Suprapubic skin (tissue), 4 donors: ENCODE results near the gene MB21D2. TPM values are rescaled to one million over a fixed set of nuclear protein-coding genes. Genes with fewer than 3 reads are reported as not detected.

Experiments used
- DNase-seq, 2 donors: peaks; one replicate each; pipeline ENCODE4 v3.0.0-alpha.2; 2019; ENCODE audit warnings: low spot score in 2 of 2
- H3K27ac ChIP-seq: fragments of 200-600 bp; sonication (generic); one replicate; pipeline ENCODE4 v1.5.1; 2019
- H3K27me3 ChIP-seq: fragments of 200-600 bp; sonication (generic); one replicate; pipeline ENCODE4 v1.5.1; 2019
- H3K36me3 ChIP-seq: fragments of 200-600 bp; sonication (generic); one replicate; pipeline ENCODE4 v1.5.1; 2019
- H3K4me1 ChIP-seq: fragments of 200-600 bp; sonication (generic); one replicate; pipeline ENCODE4 v1.5.1; 2019
- H3K4me3 ChIP-seq: fragments of 200-600 bp; sonication (generic); one replicate; pipeline ENCODE4 v1.5.1; 2019; ENCODE audit warnings: mild to moderate bottlenecking
- H3K9me3 ChIP-seq: fragments of 200-600 bp; sonication (generic); one replicate; pipeline ENCODE4 v1.5.1; 2019
- CTCF ChIP-seq, 2 donors: fragments of 200-600 bp in 1 of 2; fragments of 450-650 bp in 1 of 2; sonication (generic) in 1 of 2; IDR thresholded peaks; one replicate each; pipeline ENCODE4 v1.5.1; 2016 to 2019; ENCODE audit warnings: antibody characterized with exemption in 2 of 2, mild to moderate bottlenecking in 1 of 2, moderate library complexity in 1 of 2
- EP300 ChIP-seq: sonication (generic); formaldehyde crosslinking; IDR thresholded peaks from one replicate; pipeline ENCODE4 v1.6.1; 2017; ENCODE audit warnings: antibody characterized with exemption
- POLR2A ChIP-seq, 2 donors: fragments of 450-650 bp; IDR thresholded peaks; one replicate each; pipeline ENCODE4 v1.6.1; 2017; ENCODE audit warnings: antibody characterized with exemption in 2 of 2, mild to moderate bottlenecking in 2 of 2, moderate library complexity in 2 of 2
- POLR2AphosphoS5 ChIP-seq, 3 donors: sonication (generic); formaldehyde crosslinking; IDR thresholded peaks; one replicate each; pipeline ENCODE4 v1.6.1; 2017; ENCODE audit warnings: antibody characterized with exemption in 3 of 3
- WGBS: methylation state at CpG from one replicate; pipeline ENCODE4 v1.1.5; 2018; 5-methylcytosine and 5-hydroxymethylcytosine counted together
- total RNA-seq, 4 donors: library from RNA; depleted of rRNA; stranded (reverse); fragments of >200 nt; gene quantifications; one replicate each; pipeline ENCODE4 v1.1.0, GENCODE V29; 2016

MB21D2 gene
- total RNA-seq, 4 donors from 2014 or later = 9.2 to 12.2 (median 10.7) TPM

- no peaks in the 10 kb centered on the region for H3K36me3 ChIP-seq
Measured at GRCh38 chr3:192869131-192870031, 48.3 kb downstream of the MB21D2 start.

GRCh38 chr3:192867645-192868044, 50.0 kb downstream of the MB21D2 start:
- WGBS = 95% methylated on average over 4 of the region's 4 CpGs
- DNase-seq = no peak
- TF ChIP-seq POLR2A (IDR thresholded peaks at IDR 0.05) (no peak), EP300 (no peak), CTCF (IDR thresholded peaks at IDR 0.05) (no peak), POLR2AphosphoS5 (IDR thresholded peaks at IDR 0.05) (no peak)

More at GRCh38 chr3:192869131-192870031, 48.3 kb downstream of the MB21D2 start:
- no peak for TF ChIP-seq POLR2A (IDR thresholded peaks at IDR 0.05)
- TF ChIP-seq CTCF (IDR thresholded peaks at IDR 0.05) = no peak
- TF ChIP-seq POLR2AphosphoS5 (IDR thresholded peaks at IDR 0.05) = no peak
- no peak for TF ChIP-seq EP300
- H3K27me3 ChIP-seq = no peaks in the 10 kb centered on the region
- peaks cover 25% of the 10 kb centered on the region for H3K4me1 ChIP-seq
- 66% methylated on average over 4 of the region's 4 CpGs for WGBS
- no peaks in the 10 kb centered on the region for H3K9me3 ChIP-seq
- H3K27ac ChIP-seq = no peak overlapping the region
- H3K4me3 ChIP-seq = no peak overlapping the region
- no peak for DNase-seq

GRCh38 chr3:192866804-192867203, 50.9 kb downstream of the MB21D2 start:
- Histone ChIP-seq H3K27me3 (no peaks in the 10 kb centered on the region), H3K27ac (no peak overlapping the region), H3K36me3 (no peaks in the 10 kb centered on the region), H3K4me3 (no peak overlapping the region), H3K9me3 (no peaks in the 10 kb centered on the region), H3K4me1 (peaks cover 32% of the 10 kb centered on the region)
- no peak for DNase-seq
- TF ChIP-seq POLR2A (IDR thresholded peaks at IDR 0.05) (no peak), CTCF (IDR thresholded peaks at IDR 0.05) (no peak), POLR2AphosphoS5 (IDR thresholded peaks at IDR 0.05) (no peak)
- 94% methylated on average over 3 of the region's 3 CpGs for WGBS

More at GRCh38 chr3:192867645-192868044, 50.0 kb downstream of the MB21D2 start:
- H3K27ac ChIP-seq = no peak overlapping the region
- no peaks in the 10 kb centered on the region for H3K36me3 ChIP-seq
- no peak overlapping the region for H3K4me3 ChIP-seq
- no peaks in the 10 kb centered on the region for H3K9me3 ChIP-seq
- peaks cover 25% of the 10 kb centered on the region for H3K4me1 ChIP-seq
- no peaks in the 10 kb centered on the region for H3K27me3 ChIP-seq

- H3K4me3 ChIP-seq = no peak overlapping the region
- TF ChIP-seq POLR2AphosphoS5 (IDR thresholded peaks at IDR 0.05) = no peak
- TF ChIP-seq CTCF (IDR thresholded peaks at IDR 0.05) = no peak
- no peak for TF ChIP-seq EP300
- TF ChIP-seq POLR2A (IDR thresholded peaks at IDR 0.05) = no peak
- DNase-seq = no peak
- WGBS = 41% methylated on average over 3 of the region's 3 CpGs
- H3K27ac ChIP-seq = no peak overlapping the region
- H3K9me3 ChIP-seq = no peaks in the 10 kb centered on the region
- H3K36me3 ChIP-seq = no peaks in the 10 kb centered on the region
- peaks cover 33% of the 10 kb centered on the region for H3K4me1 ChIP-seq
- no peaks in the 10 kb centered on the region for H3K27me3 ChIP-seq
Measured at GRCh38 chr3:192864941-192865340, 52.7 kb downstream of the MB21D2 start.

GRCh38 chr3:192863091-192863420, 54.6 kb downstream of the MB21D2 start:
- WGBS = 92% methylated on average over 4 of the region's 4 CpGs
- TF ChIP-seq EP300 (no peak), POLR2AphosphoS5 (IDR thresholded peaks at IDR 0.05) (no peak), CTCF (IDR thresholded peaks at IDR 0.05) (no peak), POLR2A (IDR thresholded peaks at IDR 0.05) (no peak)
- Histone ChIP-seq H3K27ac (no peak overlapping the region), H3K9me3 (no peaks in the 10 kb centered on the region), H3K4me3 (no peak overlapping the region), H3K27me3 (no peaks in the 10 kb centered on the region), H3K4me1 (peaks cover 24% of the 10 kb centered on the region), H3K36me3 (no peaks in the 10 kb centered on the region)
- no peak for DNase-seq
